Keratinocyte (primary cell): ENCODE data around the gene HMGXB3. TPM values are rescaled to one million over a fixed set of nuclear protein-coding genes. Genes with fewer than 3 reads are reported as not detected.

Experiments used
- DNase-seq: peaks from one replicate; pipeline ENCODE4 v3.0.0-alpha.2; 2011; ENCODE audit warnings: low read depth, missing footprints, low spot score
- FAIRE-seq: peaks from 2 replicates; lab custom pipeline; 2011; peaks lifted over from hg19 to GRCh38; lab: Jason Lieb, UNC
- H2AFZ ChIP-seq: 2 replicates; pipeline ENCODE4 v1.6.0; 2012; ENCODE audit warnings: low read length, control low read depth, inconsistent platforms; ENCODE audit not compliant: control insufficient read depth
- H3K27ac ChIP-seq: 2 replicates; pipeline ENCODE4 v1.5.1; 2011; ENCODE audit warnings: low read length; ENCODE audit not compliant: control insufficient read depth, insufficient read depth
- H3K27me3 ChIP-seq: 3 replicates; pipeline ENCODE4 v1.6.0; 2011; ENCODE audit warnings: low read length; ENCODE audit not compliant: control insufficient read depth, insufficient read depth; ENCODE audit errors: extremely low read depth
- H3K36me3 ChIP-seq, 2 experiments: 2 replicates in 1 of 2; 3 replicates in 1 of 2; pipeline ENCODE4 v1.5.1; 2011; ENCODE audit warnings: low read length in 2 of 2, mild to moderate bottlenecking in 1 of 2; ENCODE audit not compliant: control insufficient read depth in 2 of 2, insufficient read depth in 2 of 2; ENCODE audit errors: extremely low read depth in 1 of 2
- H3K4me1 ChIP-seq: 3 replicates; pipeline ENCODE4 v1.5.1; 2011; ENCODE audit warnings: low read length; ENCODE audit not compliant: control insufficient read depth, insufficient read depth; ENCODE audit errors: extremely low read depth
- H3K4me2 ChIP-seq: 3 replicates; pipeline ENCODE4 v1.6.0; 2011; ENCODE audit warnings: low read depth, low read length; ENCODE audit not compliant: control insufficient read depth, insufficient read depth; ENCODE audit errors: extremely low read depth
- H3K4me3 ChIP-seq, 3 experiments: fragments of 200-600 bp in 1 of 3; sonication (generic) in 1 of 3; 2 replicates in 2 of 3; 3 replicates in 1 of 3; pipeline ENCODE4 v1.5.1; 2011 to 2016; ENCODE audit warnings: low read length in 3 of 3, mild to moderate bottlenecking in 3 of 3, control low read depth in 2 of 3, inconsistent platforms in 1 of 3, low read depth in 1 of 3, mixed read lengths in 1 of 3, mixed run types in 1 of 3, moderate library complexity in 1 of 3; ENCODE audit not compliant: control insufficient read depth in 2 of 3, insufficient read depth in 2 of 3; ENCODE audit errors: extremely low read depth in 1 of 3
- H3K79me2 ChIP-seq: 2 replicates; pipeline ENCODE4 v1.6.0; 2012; ENCODE audit warnings: low read length; ENCODE audit not compliant: control insufficient read depth, insufficient read depth
- H3K9ac ChIP-seq: 3 replicates; pipeline ENCODE4 v1.6.0; 2011; ENCODE audit warnings: low read length; ENCODE audit not compliant: control insufficient read depth, insufficient read depth; ENCODE audit errors: extremely low read depth
- H3K9me1 ChIP-seq: 3 replicates; pipeline ENCODE4 v1.6.0; 2011; ENCODE audit warnings: low read length; ENCODE audit not compliant: control insufficient read depth, insufficient read depth; ENCODE audit errors: extremely low read depth
- H3K9me3 ChIP-seq: 2 replicates; pipeline ENCODE4 v1.5.1; 2012; ENCODE audit warnings: low read depth, low read length; ENCODE audit not compliant: control insufficient read depth
- H4K20me1 ChIP-seq: 3 replicates; pipeline ENCODE4 v1.6.0; 2011; ENCODE audit warnings: low read length; ENCODE audit not compliant: control insufficient read depth, insufficient read depth; ENCODE audit errors: extremely low read depth
- CTCF ChIP-seq, 3 experiments: IDR thresholded peaks in 1 of 3; conservative IDR thresholded peaks in 1 of 3; optimal IDR thresholded peaks in 1 of 3; 2 replicates in 2 of 3; 3 replicates in 1 of 3; pipeline versions ENCODE3 to v1.5.1; 2011; ENCODE audit warnings: low read length in 3 of 3, mild to moderate bottlenecking in 3 of 3, moderate library complexity in 2 of 3, control low read depth in 1 of 3, inconsistent platforms in 1 of 3; ENCODE audit not compliant: insufficient read depth in 2 of 3; ENCODE audit errors: extremely low read depth in 1 of 3
- EZH2 ChIP-seq: IDR thresholded peaks from one replicate; pipeline ENCODE4 v1.6.1; 2012; ENCODE audit warnings: inconsistent platforms, mild to moderate bottlenecking, low read length, moderate library complexity
- dilution Hi-C: fragments of 300-500 bp; cut with MboI; formaldehyde crosslinking; loops from one replicate; pipeline ENCODE4 v1.7.0; 2020; ENCODE audit warnings: low sequenced_read_pairs; ENCODE audit not compliant: extremely low pct_ligation_motif_present
- polyA plus RNA-seq, 5 experiments: library from polyadenylated mRNA; depleted of rRNA in 3 of 5; stranded (reverse) in 3 of 5; stranded (forward) in 1 of 5; unstranded in 1 of 5; fragments of >200 nt; gene quantifications; 1 replicate in 1 of 5; 2 replicates in 3 of 5; 3 replicates in 1 of 5; pipeline versions ENCODE4 v1.2.1 to v1.2.3, GENCODE V29; 2011 to 2012; ENCODE audit warnings: missing spikeins in 2 of 5, low read depth in 1 of 5, low replicate concordance in 1 of 5

HMGXB3 gene
- polyA plus RNA-seq, 1 donor (not counting 4 experiments of a cell fraction or from before 2014, with no cell fraction given): 39.4 TPM

- Histone ChIP-seq H3K36me3 (no peaks in the 10 kb centered on the region), H3K27ac (no peak overlapping the region), H3K9ac (no peak overlapping the region), H3K9me1 (no peaks in the 10 kb centered on the region), H3K9me3 (no peaks in the 10 kb centered on the region), H3K4me3 (no peak overlapping the region), H3K79me2 (no peaks in the 10 kb centered on the region), H3K4me1 (no peaks in the 10 kb centered on the region), H4K20me1 (no peaks in the 10 kb centered on the region), H3K27me3 (peaks cover 17% of the 10 kb centered on the region), H3K4me2 (no peak overlapping the region), H2AFZ (no peak overlapping the region)
- FAIRE-seq: no peak
- DNase-seq: no peak
- no peak for TF ChIP-seq CTCF (optimal IDR thresholded peaks at IDR 0.05 in 1 of 3, IDR thresholded peaks at IDR 0.05 in 1 of 3, conservative IDR thresholded peaks at IDR 0.05 in 1 of 3; ENCODE audit: extremely low read depth in 1 of 3, insufficient read depth in 2 of 3, low read length in 3 of 3)
- TF ChIP-seq EZH2: no peak
- dilution Hi-C loops: no loop called here
Observed at GRCh38 chr5:150075806-150076205, 75.3 kb downstream of the HMGXB3 start.

GRCh38 chr5:150077060-150077459 lies 76.5 kb downstream of the HMGXB3 start:
- Histone ChIP-seq H3K9ac (no peak overlapping the region), H2AFZ (no peak overlapping the region), H4K20me1 (no peaks in the 10 kb centered on the region), H3K9me3 (no peaks in the 10 kb centered on the region), H3K4me3 (no peak overlapping the region), H3K27me3 (peaks cover 24% of the 10 kb centered on the region), H3K36me3 (no peaks in the 10 kb centered on the region), H3K4me1 (no peaks in the 10 kb centered on the region), H3K27ac (no peak overlapping the region), H3K79me2 (no peaks in the 10 kb centered on the region), H3K4me2 (no peak overlapping the region), H3K9me1 (no peaks in the 10 kb centered on the region)
- no peak for DNase-seq
- no peak for TF ChIP-seq CTCF (optimal IDR thresholded peaks at IDR 0.05 in 1 of 3, IDR thresholded peaks at IDR 0.05 in 1 of 3, conservative IDR thresholded peaks at IDR 0.05 in 1 of 3; ENCODE audit: extremely low read depth in 1 of 3, insufficient read depth in 2 of 3, low read length in 3 of 3)
- no peak for TF ChIP-seq EZH2
- dilution Hi-C loops: no loop called here
- no peak for FAIRE-seq
